ENCODE measurements around the gene FCGR2B. TPM values are rescaled to one million over a fixed set of nuclear protein-coding genes. Genes with fewer than 3 reads are reported as not detected.

The FCGR2B gene
- total RNA-seq, 1 donor from 2014 or later = not detected

Other genes with a start within 250 kb of the FCGR2B start
- gene FCGR2A, start 157.7 kb upstream of the FCGR2B start, total RNA-seq = 0.79 and 1.3 TPM in 2 replicates
- 0.22 and 0.99 TPM in 2 replicates for gene HSPA6, start 138.6 kb upstream of the FCGR2B start, total RNA-seq
- gene FCGR3A, start 113.3 kb upstream of the FCGR2B start, total RNA-seq = not detected in 2 replicates
- gene FCGR3B, start 32.0 kb upstream of the FCGR2B start, total RNA-seq = not detected in 2 replicates
- gene FCRLA, start 44.1 kb downstream of the FCGR2B start, total RNA-seq = not detected in 2 replicates
- gene FCRLB, start 58.4 kb downstream of the FCGR2B start, total RNA-seq = 0.20 and 0.44 TPM in 2 replicates
- 22.6 and 27.9 TPM in 2 replicates for gene DUSP12, start 86.6 kb downstream of the FCGR2B start, total RNA-seq
- 46.0 and 76.2 TPM in 2 replicates for gene ATF6, start 103.2 kb downstream of the FCGR2B start, total RNA-seq

Data from lung microvascular endothelial cell (primary cell).